ENCODE measurements around the gene COL2A1.

DNA sequence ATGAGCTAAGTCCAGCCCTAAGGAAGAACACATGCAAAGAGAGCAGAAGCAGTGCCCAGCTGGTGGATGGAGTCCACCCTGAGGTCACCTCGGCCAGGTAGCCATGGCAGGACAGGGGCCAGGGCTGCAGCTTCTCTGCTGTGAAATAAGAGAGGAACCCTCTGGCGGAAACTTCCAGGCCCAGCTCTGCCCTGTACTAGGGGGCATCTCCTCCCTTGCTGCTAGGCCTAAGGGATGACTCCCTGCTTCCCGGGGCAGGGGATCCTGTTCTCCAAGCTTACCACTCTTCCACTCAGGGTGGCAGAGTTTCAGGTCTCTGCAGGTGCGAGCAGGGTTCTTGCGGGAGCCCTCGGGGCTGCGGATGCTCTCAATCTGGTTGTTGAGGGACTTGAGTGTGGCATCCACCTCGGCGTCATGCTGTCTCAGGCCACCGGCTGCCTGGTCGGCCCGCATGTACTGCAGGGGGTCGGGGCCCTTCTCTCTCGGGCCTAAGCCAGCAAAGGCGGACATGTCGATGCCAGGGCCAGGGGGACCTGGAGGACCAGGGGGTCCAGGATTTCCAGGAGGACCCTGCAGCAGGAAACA, 29.1 kb downstream of the COL2A1 start:
- no peak for TF ChIP-seq CTCF (IDR thresholded peaks at IDR 0.05)
- TF ChIP-seq EZH2phosphoT487 (IDR thresholded peaks at IDR 0.05), result no peak
- no peak for TF ChIP-seq EZH2 (IDR thresholded peaks at IDR 0.05)

All from neural progenitor cell (in vitro differentiated cells).